Stimulated activated naive CD8-positive, alpha-beta T cell treated with anti-CD3 and anti-CD28 coated beads, Interleukin-15, Interleukin-2, amounts not matched to agents 100 ng/mL and 50 ng/mL, for 24 hours (primary cell): ENCODE data around the gene GULP1.

Source experiments
- H3K27ac Mint-ChIP-seq: one replicate; pipeline ENCODE4 v1.8.0; 2021; ENCODE audit warnings: mild to moderate bottlenecking, mixed read lengths
- H3K27me3 Mint-ChIP-seq: one replicate; pipeline ENCODE4 v1.8.0; 2021; ENCODE audit warnings: mixed read lengths
- H3K36me3 Mint-ChIP-seq: one replicate; pipeline ENCODE4 v1.8.0; 2021; ENCODE audit warnings: low read depth, mixed read lengths
- H3K4me1 Mint-ChIP-seq: one replicate; pipeline ENCODE4 v1.8.0; 2021; ENCODE audit warnings: low read depth, mixed read lengths
- H3K4me3 Mint-ChIP-seq: one replicate; pipeline ENCODE4 v1.8.0; 2021; ENCODE audit warnings: mild to moderate bottlenecking, mixed read lengths
- H3K9me3 Mint-ChIP-seq: one replicate; pipeline ENCODE4 v1.8.0; 2021; ENCODE audit warnings: mixed read lengths

The GULP1 gene

DNA sequence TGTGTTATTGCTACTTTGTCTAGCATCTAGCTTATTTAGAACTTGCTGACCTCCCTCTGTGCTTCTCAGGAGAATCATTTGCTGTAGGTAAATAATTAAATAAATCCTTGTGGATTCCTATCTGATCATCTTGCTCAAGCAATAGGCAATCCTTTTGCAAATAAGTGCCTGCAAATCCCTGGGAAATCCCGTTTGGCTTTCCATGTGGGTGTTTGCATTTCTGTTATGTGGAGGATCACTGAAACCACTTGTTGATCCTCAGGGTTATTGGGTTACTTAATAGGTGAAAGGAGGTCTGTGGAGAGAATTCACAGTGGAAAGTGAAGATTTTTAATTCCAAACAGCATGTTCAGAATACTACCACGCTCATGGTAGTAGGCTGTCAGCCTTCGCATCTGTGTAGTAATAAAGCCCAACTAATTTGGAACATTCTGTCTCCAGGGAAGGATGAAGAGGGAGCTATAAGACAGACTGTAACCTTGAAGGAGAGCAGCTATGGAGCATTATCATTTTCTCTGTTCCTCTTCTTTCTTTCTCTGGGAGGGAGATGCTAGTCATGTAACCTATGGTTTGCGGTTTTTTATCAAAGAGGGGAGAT, 72.5 kb downstream of the GULP1 start:
- H3K27me3 Mint-ChIP-seq = no peaks in the 10 kb centered on the region
- no peaks in the 10 kb centered on the region for H3K4me1 Mint-ChIP-seq
- H3K27ac Mint-ChIP-seq = no peak overlapping the region
- no peak overlapping the region for H3K4me3 Mint-ChIP-seq
- H3K36me3 Mint-ChIP-seq = no peaks in the 10 kb centered on the region
- no peaks in the 10 kb centered on the region for H3K9me3 Mint-ChIP-seq

GRCh38 chr2:188365058-188365641, 73.5 kb downstream of the GULP1 start:
- Mint-ChIP-seq H3K27ac (no peak overlapping the region), H3K4me3 (no peak overlapping the region), H3K27me3 (no peaks in the 10 kb centered on the region), H3K9me3 (no peaks in the 10 kb centered on the region), H3K36me3 (no peaks in the 10 kb centered on the region), H3K4me1 (no peaks in the 10 kb centered on the region)

GRCh38 chr2:188367164-188367563, 75.5 kb downstream of the GULP1 start:
- Mint-ChIP-seq H3K4me1 (no peaks in the 10 kb centered on the region), H3K4me3 (no peak overlapping the region), H3K27me3 (no peaks in the 10 kb centered on the region), H3K27ac (no peak overlapping the region), H3K36me3 (no peaks in the 10 kb centered on the region), H3K9me3 (no peaks in the 10 kb centered on the region)

- Mint-ChIP-seq H3K4me3 (no peak overlapping the region), H3K27ac (no peak overlapping the region), H3K9me3 (no peaks in the 10 kb centered on the region), H3K27me3 (no peaks in the 10 kb centered on the region), H3K36me3 (no peaks in the 10 kb centered on the region), H3K4me1 (no peaks in the 10 kb centered on the region)
Observed at GRCh38 chr2:188369365-188369764, 77.7 kb downstream of the GULP1 start.

DNA sequence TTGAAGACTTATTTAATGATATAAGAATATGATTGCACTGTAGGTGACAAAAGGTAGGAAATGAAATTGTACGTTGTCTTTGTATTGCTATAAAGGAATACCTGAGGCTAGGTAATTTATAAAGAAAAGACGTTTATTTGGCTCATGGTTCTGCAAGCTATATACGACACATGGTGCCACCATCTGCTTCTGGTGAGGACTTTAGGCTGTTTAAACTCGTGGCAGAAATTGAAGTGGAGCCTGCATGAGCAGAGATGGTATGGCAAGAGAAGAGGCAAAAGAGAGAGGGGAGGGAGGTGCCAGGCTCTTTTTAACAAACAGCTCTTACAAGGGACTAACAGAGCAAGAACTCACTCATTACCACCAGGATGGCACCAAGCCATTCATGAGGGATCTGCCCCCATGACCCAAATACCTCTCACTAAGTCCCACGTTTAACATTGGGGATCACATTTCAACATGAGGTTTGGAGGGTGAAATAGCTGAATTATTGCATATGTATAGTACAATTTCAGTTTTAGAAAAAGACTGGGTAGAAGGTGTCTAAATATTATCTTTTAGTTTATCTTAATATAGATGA, 86.8 kb downstream of the GULP1 start:
- no peak overlapping the region for H3K4me3 Mint-ChIP-seq
- H3K4me1 Mint-ChIP-seq = no peaks in the 10 kb centered on the region
- no peak overlapping the region for H3K27ac Mint-ChIP-seq
- peaks cover 3% of the 10 kb centered on the region for H3K9me3 Mint-ChIP-seq
- H3K27me3 Mint-ChIP-seq = no peaks in the 10 kb centered on the region
- no peaks in the 10 kb centered on the region for H3K36me3 Mint-ChIP-seq

GRCh38 chr2:188379748-188380147, 88.1 kb downstream of the GULP1 start:
- H3K9me3 Mint-ChIP-seq = peaks cover 12% of the 10 kb centered on the region
- H3K4me3 Mint-ChIP-seq = no peak overlapping the region
- H3K27me3 Mint-ChIP-seq = no peaks in the 10 kb centered on the region
- no peak overlapping the region for H3K27ac Mint-ChIP-seq
- no peaks in the 10 kb centered on the region for H3K36me3 Mint-ChIP-seq
- H3K4me1 Mint-ChIP-seq = no peaks in the 10 kb centered on the region

- Mint-ChIP-seq H3K4me3 (no peak overlapping the region), H3K9me3 (peaks cover 13% of the 10 kb centered on the region), H3K36me3 (no peaks in the 10 kb centered on the region)
Observed at GRCh38 chr2:188380280-188380679, 88.6 kb downstream of the GULP1 start.

GRCh38 chr2:188381614-188382013, 89.9 kb downstream of the GULP1 start:
- Mint-ChIP-seq H3K4me3 (no peak overlapping the region), H3K27ac (no peak overlapping the region), H3K9me3 (peaks cover 17% of the 10 kb centered on the region), H3K36me3 (no peaks in the 10 kb centered on the region), H3K27me3 (no peaks in the 10 kb centered on the region), H3K4me1 (no peaks in the 10 kb centered on the region)

More at GRCh38 chr2:188380280-188380679, 88.6 kb downstream of the GULP1 start:
- H3K4me1 Mint-ChIP-seq = no peaks in the 10 kb centered on the region
- H3K27ac Mint-ChIP-seq = no peak overlapping the region
- H3K27me3 Mint-ChIP-seq = no peaks in the 10 kb centered on the region

GRCh38 chr2:188382107-188382506, 90.4 kb downstream of the GULP1 start:
- no peaks in the 10 kb centered on the region for H3K4me1 Mint-ChIP-seq
- H3K27me3 Mint-ChIP-seq = no peaks in the 10 kb centered on the region
- H3K36me3 Mint-ChIP-seq = no peaks in the 10 kb centered on the region
- no peak overlapping the region for H3K4me3 Mint-ChIP-seq
- H3K27ac Mint-ChIP-seq = no peak overlapping the region
- H3K9me3 Mint-ChIP-seq = peaks cover 17% of the 10 kb centered on the region

DNA sequence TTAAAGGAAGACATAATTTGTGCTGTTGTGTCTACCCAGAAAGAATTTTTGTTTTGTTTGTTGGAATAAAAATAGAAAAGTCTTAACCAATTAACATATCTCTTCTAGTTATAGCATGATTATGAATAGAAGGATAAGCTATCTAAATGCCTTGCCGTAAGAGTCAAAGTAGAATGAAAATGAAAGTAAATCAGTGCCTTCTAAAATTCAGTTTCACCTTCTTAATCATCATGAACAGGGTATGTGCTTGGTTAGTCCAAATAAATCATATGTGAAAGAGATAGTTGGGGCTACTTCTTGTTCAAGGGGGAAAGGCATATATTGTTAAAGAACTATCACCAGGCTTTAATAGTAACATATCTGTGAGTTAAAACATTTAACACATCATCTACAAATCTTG, 91.5 kb downstream of the GULP1 start:
- H3K4me1 Mint-ChIP-seq = no peaks in the 10 kb centered on the region
- no peaks in the 10 kb centered on the region for H3K36me3 Mint-ChIP-seq
- H3K27ac Mint-ChIP-seq = no peak overlapping the region
- H3K27me3 Mint-ChIP-seq = no peaks in the 10 kb centered on the region
- H3K4me3 Mint-ChIP-seq = no peak overlapping the region
- peaks cover 17% of the 10 kb centered on the region for H3K9me3 Mint-ChIP-seq

DNA sequence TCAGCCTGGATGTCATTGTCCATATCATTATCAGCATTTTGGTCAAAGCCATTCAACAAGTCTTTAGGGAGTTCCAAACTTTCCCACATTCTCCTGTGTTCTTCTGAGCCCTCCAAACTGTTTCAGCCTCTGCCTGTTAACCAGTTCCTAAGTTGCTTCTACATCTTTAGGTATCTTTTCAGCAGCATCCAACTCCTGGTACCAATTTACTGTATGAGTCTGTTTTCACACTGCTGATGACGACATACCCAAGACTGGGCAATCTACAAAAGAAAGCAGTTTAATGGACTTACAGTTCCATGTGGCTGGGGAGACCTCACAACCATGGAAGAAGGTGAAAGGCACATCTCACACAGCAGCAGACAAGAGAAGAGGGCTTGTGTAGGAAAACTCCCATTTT, 94.2 kb downstream of the GULP1 start:
- Mint-ChIP-seq H3K36me3 (no peaks in the 10 kb centered on the region), H3K27me3 (no peaks in the 10 kb centered on the region), H3K4me3 (no peak overlapping the region), H3K27ac (no peak overlapping the region), H3K9me3 (peaks cover 17% of the 10 kb centered on the region), H3K4me1 (no peaks in the 10 kb centered on the region)

DNA sequence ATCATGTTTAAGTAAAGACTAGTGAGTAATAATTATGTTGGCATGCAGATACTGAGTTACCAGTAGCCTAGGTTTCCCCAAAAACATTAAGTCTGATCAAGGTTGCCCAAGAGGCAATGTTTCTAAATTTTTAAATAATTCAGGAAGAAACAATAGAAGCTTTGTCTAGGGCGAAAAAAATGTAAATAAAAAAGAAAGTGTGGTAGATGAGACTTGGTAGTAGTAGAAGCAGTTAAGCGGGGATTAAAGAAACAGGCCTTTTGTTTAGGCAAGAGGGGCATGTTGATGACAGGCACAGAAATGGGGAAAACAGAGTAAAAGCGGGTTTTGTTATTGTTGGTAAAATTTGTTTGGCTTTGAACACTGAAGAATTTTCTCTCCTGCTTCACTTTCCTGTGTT, 97.2 kb downstream of the GULP1 start:
- Mint-ChIP-seq H3K27me3 (no peaks in the 10 kb centered on the region), H3K27ac (no peak overlapping the region), H3K4me3 (no peak overlapping the region), H3K4me1 (no peaks in the 10 kb centered on the region), H3K9me3 (peaks cover 18% of the 10 kb centered on the region), H3K36me3 (no peaks in the 10 kb centered on the region)

GRCh38 chr2:188391354-188391753, 99.7 kb downstream of the GULP1 start:
- peaks cover 4% of the 10 kb centered on the region for H3K9me3 Mint-ChIP-seq
- H3K27me3 Mint-ChIP-seq = no peaks in the 10 kb centered on the region
- no peaks in the 10 kb centered on the region for H3K36me3 Mint-ChIP-seq
- no peak overlapping the region for H3K4me3 Mint-ChIP-seq
- no peak overlapping the region for H3K27ac Mint-ChIP-seq
- no peaks in the 10 kb centered on the region for H3K4me1 Mint-ChIP-seq

- Mint-ChIP-seq H3K4me1 (no peaks in the 10 kb centered on the region), H3K4me3 (no peak overlapping the region), H3K36me3 (no peaks in the 10 kb centered on the region), H3K9me3 (peaks cover 14% of the 10 kb centered on the region), H3K27ac (no peak overlapping the region), H3K27me3 (no peaks in the 10 kb centered on the region)
Observed at GRCh38 chr2:188394931-188395472, 103.3 kb downstream of the GULP1 start.

DNA sequence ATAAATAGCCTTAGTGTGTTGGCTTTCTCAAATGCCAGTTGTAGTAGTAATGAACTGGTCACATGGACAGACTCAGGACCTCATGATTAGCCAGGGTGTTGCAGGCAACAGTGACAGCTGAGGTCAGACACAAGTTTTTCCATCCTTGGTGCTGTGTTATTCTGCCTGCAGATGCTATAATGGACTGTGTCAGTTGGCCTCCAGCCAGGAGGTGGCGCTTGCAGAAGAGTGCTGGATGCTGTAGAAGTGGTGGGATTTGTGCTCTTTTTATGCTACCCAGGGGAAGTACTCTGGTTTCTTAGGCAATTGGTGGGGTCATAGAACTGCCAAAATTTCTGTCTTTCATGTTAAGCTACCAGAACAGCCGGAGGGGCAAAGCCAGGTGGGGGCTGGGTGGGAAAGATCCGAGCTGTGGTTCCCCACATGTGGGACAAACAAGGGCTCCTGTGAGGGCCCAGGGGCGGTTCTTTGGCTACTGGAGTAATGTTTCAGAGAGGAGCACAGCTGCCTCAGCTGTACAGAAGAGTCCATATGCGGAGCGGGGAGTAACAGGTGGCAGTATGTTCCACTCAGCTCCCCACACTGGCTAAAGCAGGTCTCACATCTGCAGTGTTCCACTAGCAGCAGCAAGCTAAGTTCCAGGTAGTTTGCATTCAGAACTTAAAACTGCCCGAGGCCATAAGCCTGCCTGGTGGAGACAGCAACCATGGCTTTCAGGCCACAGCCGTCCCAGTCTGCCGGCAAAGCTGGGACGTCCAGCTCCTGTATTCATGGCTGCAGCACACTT, 104.4 kb downstream of the GULP1 start:
- peaks cover 14% of the 10 kb centered on the region for H3K9me3 Mint-ChIP-seq
- H3K4me3 Mint-ChIP-seq = no peak overlapping the region
- H3K4me1 Mint-ChIP-seq = no peaks in the 10 kb centered on the region
- no peak overlapping the region for H3K27ac Mint-ChIP-seq
- no peaks in the 10 kb centered on the region for H3K36me3 Mint-ChIP-seq
- H3K27me3 Mint-ChIP-seq = no peaks in the 10 kb centered on the region
